MV-4-11 (cell line): Measurements from ENCODE around the gene TEX9.

Experiments
- DNase-seq: peaks from one replicate; lab custom pipeline; 2025; lab: John Stamatoyannopoulos, UW

The TEX9 gene

GRCh38 chr15:56454836-56455235 lies 89.6 kb downstream of the TEX9 start:
- DNase-seq: no peak

DNA sequence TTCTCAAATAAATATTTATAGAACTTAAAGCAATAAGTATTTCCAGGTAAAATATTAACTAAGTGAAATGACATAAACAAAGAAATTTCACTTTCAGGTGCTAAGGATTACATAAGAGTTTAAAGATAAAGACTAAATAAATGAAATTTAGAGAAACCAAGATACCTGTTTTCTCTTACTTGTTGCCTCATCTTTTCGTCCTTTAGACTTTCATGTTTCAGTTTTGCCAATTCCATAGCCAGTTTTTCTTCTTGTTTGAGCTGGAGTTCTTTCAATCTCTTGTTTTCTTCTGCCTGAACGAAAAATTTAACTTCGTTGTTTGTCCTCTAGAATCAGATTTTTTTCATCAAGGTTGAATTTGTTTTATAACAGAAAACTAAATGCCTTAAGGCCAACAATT lies 91.0 kb downstream of the TEX9 start:
- no peak for DNase-seq

GRCh38 chr15:56459096-56459495 lies 93.9 kb downstream of the TEX9 start:
- DNase-seq: no peak

DNA sequence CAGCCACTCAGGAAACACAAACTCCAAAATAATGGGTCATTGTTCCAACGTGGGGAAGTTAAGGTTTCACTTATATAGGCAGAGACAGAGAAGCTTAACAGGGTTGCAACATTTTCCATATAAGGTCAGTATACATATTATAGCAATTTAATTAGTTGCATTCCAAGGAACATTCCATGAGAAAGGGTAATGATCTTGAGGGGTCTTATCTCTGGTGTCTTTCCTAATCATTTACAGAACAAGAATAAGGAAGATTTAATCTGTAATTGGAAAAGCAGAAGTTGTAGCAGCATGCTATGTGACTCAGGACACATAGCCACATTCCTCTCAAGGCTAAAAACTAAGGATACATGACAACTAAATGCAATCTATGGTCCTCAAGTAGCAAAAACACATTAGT lies 94.8 kb downstream of the TEX9 start:
- DNase-seq: peak; percentile 73

GRCh38 chr15:56460947-56461346 lies 95.7 kb downstream of the TEX9 start:
- no peak for DNase-seq

DNA sequence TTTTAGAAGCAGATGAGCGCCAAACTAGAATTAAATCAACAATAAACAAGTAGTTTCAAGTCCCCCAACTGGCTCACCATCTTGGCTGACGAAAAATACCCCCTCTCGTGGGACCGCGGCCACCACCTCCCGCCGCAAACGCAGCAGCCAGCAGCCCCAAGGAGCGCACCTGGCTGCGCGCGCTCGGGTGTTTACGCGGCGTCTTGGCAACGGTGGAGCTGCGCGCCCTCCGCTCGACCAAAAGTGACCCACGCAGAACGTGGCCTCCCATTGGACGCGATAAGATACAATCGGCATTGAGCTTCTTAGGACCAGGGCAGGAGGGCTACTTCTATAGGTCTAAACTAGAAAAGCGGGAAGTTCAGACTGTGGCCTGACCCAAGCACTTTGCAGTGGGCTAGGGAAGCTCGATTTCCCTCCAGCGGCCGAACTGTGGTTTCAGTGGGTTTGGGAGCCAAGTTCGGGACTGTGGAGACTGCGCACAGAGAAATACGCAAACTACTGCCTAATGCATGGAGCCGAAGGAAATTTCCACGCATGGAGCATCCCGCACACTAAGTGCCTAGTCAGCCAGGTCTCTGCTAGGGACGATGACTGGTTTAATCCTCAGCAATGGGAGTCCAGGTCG lies 99.8 kb downstream of the TEX9 start, which contains the start of gene MNS1:
Gene MNS1 (minus strand): TSS at position 245 of the 628 bp plus-strand sequence. CDS start 165 bp downstream, at position 80.
- peak; percentile 97 for DNase-seq

GRCh38 chr15:56467616-56468015 lies 102.4 kb downstream of the TEX9 start:
- no peak for DNase-seq

DNA sequence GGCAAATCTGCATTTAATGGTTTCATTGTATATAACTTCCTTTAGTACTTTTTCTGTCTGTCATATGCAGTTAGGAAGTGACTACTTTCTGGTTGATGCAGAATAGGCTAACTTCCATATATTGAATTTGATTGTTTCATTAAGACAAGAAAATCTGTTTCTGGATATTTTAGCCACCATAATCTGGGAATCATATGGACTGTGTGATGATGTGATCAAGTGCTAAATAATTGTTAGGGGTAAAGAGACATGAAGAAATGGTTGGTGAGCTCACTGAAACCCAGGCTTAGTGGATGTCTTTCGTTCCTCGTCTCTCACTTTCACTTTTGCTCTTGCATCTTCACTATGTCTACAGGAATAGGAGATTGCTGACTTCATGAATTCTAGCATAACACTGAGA lies 103.2 kb downstream of the TEX9 start:
- peak; percentile 62 for DNase-seq

- peak; percentile 45 for DNase-seq
Observed at GRCh38 chr15:56469483-56469882, 104.3 kb downstream of the TEX9 start.

DNA sequence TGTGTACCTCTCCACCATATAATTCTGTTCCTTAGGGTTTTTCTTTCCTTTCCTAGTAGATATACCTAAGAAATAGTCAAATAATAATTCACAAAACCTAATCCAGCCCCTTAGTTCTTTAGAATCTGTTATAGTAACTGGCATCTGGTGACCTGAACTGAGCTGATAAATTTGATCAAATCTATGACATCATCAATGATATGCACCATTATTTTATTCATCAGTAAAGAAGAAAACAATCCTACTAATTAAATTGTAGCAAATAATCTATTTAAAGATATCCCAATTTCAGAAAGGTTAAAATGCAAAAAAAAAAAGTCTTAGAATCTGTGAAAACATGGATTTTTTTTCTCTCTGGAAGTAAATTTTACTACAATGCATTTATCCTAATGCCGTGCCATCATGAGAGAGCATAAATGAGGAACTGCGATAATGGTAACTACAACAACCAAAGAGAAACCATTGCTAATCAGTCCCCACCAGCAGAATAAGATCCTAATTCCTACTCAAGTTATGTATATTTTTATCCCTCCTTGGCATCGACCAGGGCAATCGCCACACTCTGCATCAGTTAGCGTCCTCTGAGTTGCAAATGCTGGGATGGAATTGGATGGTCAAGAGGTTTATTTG lies 106.3 kb downstream of the TEX9 start:
- DNase-seq: peak; percentile 57

DNA sequence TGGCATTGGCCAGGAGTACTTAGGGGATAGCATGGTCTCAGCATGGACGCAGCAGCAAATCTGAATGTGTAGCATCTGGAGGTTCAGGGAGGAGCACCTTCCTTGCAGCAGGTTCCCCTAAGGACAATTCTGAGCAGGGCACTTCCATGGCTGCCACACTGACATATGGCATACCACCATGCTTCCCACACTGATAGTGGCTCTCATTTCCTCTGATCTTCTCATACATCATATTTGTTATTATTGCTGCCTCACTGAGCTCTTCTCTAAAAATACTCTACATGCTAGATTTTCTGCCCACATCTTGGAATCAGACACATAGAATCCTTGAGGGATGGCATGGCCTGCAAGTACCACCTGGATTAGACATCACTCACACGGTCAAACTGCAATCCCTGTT lies 107.1 kb downstream of the TEX9 start:
- no peak for DNase-seq

DNA sequence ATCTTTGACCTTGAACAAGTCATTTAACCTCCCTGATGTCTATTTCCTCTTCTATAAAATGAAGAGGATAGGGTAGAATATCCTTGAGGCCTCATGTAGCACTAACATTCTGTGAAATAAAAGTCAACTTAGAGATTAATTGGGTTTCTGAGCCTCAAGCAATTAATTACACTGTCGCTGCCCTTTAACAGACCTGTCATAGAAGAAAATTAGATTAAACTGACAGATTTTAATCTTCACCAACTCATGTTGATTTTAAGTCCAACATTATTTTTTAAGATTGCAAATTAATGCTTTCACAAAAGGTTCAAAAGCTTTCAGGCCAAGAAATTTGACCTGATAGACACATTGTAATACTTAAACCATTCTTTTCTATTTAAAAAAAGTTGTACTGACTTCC lies 107.8 kb downstream of the TEX9 start:
- no peak for DNase-seq

GRCh38 chr15:56475351-56475750 lies 110.1 kb downstream of the TEX9 start:
- DNase-seq: no peak
